HG02588 (cell line): ENCODE data around the gene FBXO15.

ENCODE experiments used
- ATAC-seq: cut with Tn5 transposase; IDR thresholded peaks from one replicate; pipeline ENCODE4 v1.9.1; 2021; ENCODE audit warnings: mild to moderate bottlenecking, moderate library complexity; ENCODE audit not compliant: unreplicated experiment

FBXO15 gene

GRCh38 chr18:74154716-74155115 is 7.1 kb upstream of the FBXO15 start:
- no peak for ATAC-seq

- ATAC-seq, result no peak
Measured at GRCh38 chr18:74153793-74154192, 6.2 kb upstream of the FBXO15 start.

DNA sequence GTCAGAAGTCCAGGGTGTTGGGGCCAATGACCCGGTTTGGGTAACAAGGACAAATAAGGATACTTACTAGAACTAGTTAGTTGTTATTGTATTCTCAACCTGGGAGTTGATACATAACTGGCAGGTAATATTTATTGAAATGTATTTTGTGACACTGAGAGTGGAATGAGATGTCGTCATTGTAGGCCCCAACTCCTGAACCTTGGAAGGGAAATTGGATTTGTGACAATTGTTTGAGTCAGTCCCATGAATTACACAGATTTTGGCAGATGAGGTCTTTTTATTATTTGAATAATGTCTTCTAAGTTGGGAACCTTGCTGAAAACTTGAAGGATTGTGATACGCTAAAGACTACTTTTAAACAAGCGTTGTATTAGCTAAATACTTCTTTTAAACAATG is 5.7 kb upstream of the FBXO15 start:
- ATAC-seq, result no peak

- ATAC-seq, result no peak
Measured at GRCh38 chr18:74152857-74153256, 5.2 kb upstream of the FBXO15 start.

- ATAC-seq, result no peak
Measured at GRCh38 chr18:74152270-74152669, 4.6 kb upstream of the FBXO15 start.

DNA sequence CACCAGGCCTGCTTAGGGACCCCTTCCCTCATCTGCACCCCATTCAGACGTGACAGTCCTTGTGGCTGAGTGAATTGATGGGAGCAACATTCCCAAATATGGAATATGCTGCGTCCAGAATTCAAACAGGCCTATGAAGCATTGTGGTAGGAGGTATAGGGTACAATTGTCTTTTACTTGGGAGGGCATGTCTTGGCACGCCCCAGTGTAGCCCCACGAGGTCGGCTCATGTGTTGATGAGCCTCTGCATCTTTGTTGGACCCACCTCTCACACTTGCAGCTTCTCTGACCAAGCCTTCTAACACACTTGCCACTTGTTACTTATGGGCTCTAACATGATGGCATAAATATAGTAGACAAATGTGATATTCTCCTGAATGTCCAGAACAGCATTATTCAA is 2.2 kb upstream of the FBXO15 start:
- ATAC-seq, result no peak

GRCh38 chr18:74148543-74149070 is 973 bp upstream of the FBXO15 start:
- peak; percentile 14 for ATAC-seq

GRCh38 chr18:74147491-74147778 is 199 bp downstream of the FBXO15 start:
- ATAC-seq, result no peak

DNA sequence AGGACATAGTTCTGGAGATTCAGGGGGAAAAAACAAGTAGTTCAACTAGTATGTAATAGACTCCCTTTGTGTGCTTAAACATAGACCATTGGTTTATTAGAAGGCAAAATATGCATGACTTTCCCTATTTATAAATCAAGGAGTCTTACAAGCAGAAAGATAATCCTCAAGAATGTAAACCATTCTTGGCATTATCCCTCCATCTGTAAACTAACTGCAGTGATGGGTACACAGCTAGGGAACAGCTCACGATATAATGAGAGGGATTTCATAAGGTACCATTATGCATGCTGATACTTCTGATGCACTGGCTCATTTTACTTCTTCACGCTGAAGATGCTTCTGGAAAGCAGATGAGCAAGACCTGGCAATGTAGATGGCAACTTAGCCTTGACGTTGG is 878 bp downstream of the FBXO15 start:
- ATAC-seq, result no peak

DNA sequence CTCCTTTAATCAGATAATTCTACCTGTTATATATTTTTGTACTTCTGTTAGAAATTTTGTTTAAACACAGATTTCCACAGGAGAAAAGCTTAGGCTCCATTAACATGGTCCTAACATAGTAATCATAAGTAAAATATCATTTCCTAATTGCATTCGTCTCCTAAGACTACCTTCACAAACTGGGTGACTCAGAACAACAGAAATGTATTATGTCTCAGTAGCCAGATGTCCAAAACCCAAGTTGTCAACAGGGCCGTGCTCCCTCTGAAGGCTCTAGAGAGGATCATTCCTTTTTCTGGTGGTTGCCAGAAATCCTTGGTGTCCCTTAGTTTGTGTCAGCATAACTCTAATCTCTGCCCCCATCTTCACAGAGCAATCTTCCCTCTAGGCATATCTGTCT is 5.4 kb downstream of the FBXO15 start:
- ATAC-seq, result no peak

GRCh38 chr18:74141667-74142066 is 6.0 kb downstream of the FBXO15 start:
- no peak for ATAC-seq

DNA sequence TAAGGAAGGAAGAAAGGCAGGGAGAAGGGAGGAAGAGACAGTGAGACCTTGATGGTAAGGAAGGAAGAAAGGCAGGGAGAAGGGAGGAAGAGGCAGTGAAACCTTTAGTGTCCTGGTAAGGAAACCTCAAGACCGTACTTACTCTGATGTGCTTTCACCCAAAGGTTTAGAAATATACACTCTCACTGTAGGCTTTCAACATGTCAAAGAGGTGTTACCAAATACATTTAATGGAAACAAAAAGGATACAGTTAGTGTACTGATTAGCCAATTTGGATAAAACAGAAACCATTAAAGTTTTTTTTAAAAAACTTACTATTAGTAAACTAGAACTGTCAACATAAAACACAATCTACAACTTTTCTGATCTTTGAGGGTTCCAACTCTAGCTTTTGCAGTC is 7.1 kb downstream of the FBXO15 start:
- ATAC-seq, result no peak

GRCh38 chr18:74139888-74140287 is 7.7 kb downstream of the FBXO15 start:
- peak; percentile 80 for ATAC-seq

- no peak for ATAC-seq
Measured at GRCh38 chr18:74139411-74139810, 8.2 kb downstream of the FBXO15 start.

DNA sequence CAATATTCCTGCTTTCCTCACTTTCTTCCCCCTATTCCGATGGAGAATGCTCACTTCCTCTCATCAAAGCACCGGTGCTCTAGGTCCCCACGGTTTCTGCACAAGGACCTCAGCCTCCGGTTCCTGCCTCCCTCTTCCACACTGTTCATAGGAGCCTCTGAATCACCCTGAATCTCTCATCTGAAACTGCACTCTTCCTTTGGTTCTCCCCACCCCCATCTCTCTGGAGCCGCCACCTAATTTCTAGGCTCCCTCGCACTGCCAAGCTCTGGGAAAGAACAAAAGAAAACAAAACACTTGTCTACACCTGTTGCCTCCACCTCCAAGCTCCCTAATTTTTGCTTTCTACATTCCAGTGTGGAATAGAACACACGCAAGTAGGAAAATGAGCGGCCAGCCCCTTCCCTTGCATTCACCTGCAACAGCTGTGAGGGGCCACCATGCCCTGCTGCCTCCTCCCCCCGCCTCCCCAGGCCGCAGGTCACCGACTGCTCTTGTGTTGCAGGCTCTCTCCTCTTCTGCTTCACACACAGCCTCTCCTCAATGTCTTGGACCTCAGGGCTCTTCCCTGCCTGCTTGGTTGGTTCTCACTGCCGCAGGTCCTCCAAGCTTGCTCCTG is 9.6 kb downstream of the FBXO15 start:
- no peak for ATAC-seq

DNA sequence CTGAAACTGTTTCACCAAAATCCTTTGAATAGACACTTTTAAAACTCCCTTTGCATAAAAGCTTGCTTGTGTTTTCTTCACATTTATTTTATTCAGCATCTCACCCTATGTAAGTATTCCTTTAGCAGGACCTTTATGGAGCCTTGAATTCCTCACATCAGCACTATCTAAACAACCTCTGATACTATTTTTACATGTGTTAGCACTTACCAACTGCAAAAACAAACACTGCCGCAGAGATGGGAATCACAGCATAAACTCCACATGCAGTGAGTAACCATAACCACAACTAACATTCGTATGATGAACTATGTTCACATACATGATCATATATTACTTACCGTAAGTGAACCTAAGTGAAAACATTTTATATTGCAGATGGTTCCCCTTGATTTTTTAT is 15.4 kb downstream of the FBXO15 start:
- no peak for ATAC-seq

GRCh38 chr18:74131124-74131523 is 16.5 kb downstream of the FBXO15 start:
- ATAC-seq, result no peak

GRCh38 chr18:74128159-74128558 is 19.5 kb downstream of the FBXO15 start:
- no peak for ATAC-seq

DNA sequence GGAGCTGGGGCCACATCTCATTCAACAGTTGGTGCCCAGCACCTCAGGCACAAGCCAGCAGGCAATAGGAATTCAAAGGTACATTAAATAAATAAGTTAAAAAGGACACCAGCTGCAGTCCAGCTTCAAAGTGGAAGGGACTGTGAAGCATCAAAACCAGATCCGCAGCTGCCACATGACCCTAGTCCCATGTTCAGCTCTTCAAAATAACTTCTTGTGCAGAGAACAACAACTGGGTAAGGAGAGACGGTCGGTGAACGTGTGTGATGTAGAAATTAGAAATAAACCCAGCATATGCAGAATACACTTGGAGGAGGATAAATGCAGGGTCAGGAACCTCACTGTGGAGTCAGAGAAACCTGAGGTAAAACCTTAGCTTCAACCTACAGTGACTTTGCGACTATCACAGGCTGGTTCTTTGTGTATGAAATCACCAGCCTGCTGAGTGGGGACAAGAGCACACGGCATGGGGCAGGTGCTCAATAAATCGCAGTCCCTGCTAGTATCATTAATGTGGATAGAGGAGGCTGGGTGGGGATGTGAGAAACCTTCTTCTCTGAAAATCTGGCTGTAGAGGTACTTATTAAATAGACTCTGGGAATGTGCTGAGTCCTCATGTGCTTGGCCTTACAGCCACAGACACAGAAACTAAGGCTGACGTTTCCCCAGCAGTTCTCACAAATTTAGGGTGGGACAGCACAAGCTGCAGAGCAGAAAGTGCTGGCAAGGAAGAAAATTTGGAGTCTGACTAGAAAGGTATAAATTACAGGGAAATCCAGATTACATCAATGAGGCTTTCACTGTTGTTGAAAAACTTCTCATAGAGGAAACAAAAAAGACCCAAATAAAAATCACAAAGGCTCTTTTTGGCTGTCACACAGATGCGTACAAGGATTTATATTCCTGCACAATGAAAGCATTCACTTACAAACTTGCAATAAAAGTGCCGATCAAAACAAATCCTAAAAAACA is 20.7 kb downstream of the FBXO15 start:
- ATAC-seq, result no peak

GRCh38 chr18:74124642-74125041 is 23.0 kb downstream of the FBXO15 start:
- no peak for ATAC-seq

DNA sequence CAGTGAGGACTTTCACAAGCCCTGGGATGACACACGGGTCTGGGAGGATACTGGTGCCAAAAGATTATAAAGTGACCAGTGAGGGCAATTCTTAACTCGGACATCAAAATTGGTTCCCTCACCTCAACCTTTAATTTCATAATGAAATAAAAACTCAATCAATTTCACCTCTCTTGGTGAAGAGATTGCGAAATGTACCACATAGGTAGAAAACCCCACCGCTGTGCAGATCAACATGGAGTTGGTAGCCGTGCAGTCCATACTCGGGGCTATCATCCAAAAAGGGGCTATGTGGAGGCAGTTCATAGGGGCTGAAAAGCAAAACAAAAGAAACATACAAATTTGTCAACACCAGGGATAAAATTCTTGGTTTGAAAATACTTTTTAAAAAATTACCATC is 24.4 kb downstream of the FBXO15 start:
- no peak for ATAC-seq
